GM12873 (cell line): Measurements from ENCODE around the gene DUSP15.

Source experiments
- TF ChIP-seq, protein P1 (sequence below): IDR thresholded peaks from 2 replicates; pipeline ENCODE4 v1.5.1; 2012; ENCODE audit warnings: low read depth, mild to moderate bottlenecking, moderate library complexity, low read length, control low read depth; ENCODE audit not compliant: insufficient read depth; ENCODE audit errors: missing control alignments

DUSP15 gene

DNA sequence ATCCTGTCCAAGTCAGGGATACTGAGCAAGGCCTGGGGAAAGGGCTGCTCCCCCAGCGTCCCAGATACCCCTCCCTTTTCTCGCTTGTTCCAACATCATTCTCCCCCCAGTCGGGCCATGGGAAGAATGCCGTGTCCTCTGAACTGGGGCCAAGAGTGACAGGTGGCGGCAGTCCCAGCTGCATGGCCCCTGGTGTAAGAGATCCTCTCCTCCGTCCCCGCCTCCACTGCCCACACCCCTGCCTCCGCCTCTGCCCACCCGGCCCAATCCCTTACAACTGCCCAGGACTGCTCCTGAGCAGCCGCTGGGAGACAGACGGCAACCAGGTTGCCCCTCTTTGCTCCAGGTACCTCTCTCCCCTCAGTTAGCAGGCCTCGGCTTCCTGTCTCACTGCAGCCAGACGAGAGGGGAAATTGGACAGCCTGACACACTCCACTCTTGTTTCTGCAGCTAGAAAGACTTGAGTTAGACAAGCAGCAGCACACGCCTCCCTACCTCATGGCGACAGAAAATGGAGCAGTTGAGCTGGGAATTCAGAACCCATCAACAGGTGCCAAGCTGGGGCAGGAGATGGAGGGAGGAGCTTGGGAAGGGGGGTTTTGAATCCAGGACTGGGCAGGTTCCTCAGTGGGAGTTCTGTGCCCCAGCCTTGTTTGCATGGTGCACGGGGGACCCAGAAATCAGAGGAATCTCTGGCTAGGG is 51.1 kb downstream of the DUSP15 start, which contains the start of gene MYLK2:
MYLK2 (plus strand) TSS at position 274 of the 702 bp plus-strand sequence; CDS start at position 499, 225 bp downstream.
- TF ChIP-seq, protein P1, sequence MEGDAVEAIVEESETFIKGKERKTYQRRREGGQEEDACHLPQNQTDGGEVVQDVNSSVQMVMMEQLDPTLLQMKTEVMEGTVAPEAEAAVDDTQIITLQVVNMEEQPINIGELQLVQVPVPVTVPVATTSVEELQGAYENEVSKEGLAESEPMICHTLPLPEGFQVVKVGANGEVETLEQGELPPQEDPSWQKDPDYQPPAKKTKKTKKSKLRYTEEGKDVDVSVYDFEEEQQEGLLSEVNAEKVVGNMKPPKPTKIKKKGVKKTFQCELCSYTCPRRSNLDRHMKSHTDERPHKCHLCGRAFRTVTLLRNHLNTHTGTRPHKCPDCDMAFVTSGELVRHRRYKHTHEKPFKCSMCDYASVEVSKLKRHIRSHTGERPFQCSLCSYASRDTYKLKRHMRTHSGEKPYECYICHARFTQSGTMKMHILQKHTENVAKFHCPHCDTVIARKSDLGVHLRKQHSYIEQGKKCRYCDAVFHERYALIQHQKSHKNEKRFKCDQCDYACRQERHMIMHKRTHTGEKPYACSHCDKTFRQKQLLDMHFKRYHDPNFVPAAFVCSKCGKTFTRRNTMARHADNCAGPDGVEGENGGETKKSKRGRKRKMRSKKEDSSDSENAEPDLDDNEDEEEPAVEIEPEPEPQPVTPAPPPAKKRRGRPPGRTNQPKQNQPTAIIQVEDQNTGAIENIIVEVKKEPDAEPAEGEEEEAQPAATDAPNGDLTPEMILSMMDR = no peak

DNA sequence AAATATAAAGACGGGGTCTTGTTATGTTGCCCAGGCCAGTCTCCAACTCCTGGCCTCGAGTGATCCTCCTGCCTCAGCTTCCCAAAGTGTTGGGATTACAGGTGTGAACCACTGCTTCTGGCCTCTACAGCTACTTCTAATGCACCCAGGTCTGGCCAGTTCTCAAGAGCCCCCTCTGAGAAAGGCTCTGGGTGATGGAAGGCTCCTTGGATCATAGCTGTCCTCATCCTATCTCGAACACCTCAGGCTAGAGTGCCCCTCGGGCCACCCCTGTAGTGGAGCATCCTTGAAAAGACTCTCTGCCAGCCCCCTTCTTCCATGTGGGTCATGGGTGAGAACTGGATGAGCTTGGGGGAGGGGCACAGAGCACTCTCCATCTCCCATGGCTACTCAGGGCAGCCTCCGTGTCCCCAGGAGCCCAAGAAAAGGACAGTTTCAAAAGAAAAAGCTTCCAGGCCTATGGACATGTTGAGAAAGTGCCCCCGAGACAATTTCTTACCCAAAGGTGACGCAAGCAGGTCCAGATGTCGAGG is 51.9 kb downstream of the DUSP15 start:
- TF ChIP-seq, protein P1 = no peak

DNA sequence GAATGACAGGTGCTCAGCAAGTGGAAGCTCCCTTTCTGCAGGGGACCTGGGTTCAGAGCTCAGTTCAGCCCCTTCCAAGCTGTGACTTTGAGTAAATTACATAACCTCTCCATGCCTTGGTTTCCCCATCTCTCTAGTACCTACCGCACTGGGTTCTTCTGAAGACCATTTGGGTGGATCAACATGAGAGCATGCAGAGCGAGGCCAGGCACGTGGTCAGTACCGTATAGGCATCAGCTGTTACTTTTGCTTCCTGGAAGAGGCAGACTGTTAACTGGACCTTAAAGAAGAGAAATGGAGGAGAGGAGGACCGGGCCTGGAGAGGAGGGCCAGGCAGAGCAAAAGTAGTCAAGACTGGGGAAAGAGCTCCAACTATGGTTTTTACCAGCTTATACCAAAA is 52.9 kb downstream of the DUSP15 start:
- TF ChIP-seq, protein P1 = no peak

DNA sequence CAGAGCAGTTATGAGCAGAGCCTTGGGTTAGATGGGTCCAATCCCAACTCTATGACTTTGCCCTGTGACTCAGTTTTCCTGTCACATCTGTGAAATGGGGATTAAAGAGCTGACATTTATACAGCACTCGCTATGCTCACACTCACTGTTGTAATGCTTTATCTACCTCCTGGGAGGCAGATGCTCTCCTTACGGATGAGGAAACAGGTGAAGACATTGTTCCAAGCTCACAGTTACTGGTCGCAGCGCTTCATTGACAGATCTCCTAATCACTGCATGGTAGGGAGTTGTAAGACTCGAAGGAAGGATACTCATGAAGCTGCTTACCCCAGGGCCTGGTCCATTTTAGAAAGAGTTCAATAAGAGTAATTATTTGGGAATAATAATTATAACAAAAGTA is 54.1 kb downstream of the DUSP15 start:
- TF ChIP-seq, protein P1 = no peak

DNA sequence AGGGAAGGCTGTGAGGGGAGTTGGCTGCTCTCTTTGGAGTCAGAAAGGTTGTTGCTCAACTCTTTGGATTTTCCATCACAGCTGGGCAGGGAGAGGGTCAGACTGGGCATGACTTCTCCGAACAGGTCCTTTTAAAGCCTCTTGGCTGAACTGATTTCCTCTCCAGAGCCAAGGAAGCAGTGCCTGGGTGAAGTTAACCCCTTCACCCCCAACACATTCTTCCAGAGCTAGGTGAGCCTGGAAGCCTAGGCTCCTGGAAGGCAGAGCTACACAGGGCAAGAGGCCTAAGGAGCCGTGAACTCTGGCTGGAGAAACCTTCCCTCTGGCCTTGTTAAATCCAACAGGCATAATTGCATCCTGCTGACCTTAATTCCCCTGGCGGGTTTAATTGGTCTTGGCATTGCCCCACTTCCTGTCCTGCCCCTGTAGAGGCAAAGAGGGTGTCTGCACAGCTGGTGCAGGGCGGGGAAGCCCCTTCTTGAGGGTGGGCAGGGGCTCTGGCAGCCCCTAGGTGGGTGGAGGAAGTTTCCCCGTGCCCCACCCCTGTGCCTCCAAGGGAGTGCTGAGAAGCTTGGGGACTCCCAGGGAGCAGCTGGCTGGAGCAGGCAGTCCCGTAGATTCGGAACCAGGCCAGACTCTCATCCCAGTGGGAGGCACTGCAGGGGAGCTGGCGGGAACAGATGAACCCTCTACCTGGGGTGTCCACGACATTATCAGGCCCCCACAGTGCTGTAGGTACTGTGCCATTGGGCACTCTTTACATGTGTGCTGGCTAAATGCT is 54.7 kb downstream of the DUSP15 start:
- TF ChIP-seq, protein P1 = no peak

DNA sequence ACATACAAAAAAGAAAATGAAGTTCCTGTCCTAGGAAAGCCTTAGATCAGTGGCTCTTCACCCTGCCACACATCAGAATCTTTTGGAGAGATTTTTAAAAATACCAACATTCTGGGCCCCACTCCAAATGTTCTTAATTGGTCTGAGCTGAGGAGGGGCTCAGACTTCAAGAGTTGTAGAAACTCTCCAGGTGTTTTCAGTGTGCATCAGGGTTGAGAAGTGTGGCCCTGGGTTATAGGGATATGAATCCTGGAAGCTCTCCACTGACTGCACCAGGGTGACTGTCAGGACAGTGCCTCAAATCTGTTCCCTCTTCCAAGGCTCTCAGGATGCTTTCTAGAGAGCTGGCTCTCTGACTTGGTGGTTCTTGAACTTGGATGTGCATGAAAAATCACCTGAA is 56.7 kb downstream of the DUSP15 start:
- TF ChIP-seq, protein P1 = no peak
